Tibial nerve (tissue), 4 donors: Measurements from ENCODE around the gene UPK1B. TPM values are rescaled to one million over a fixed set of nuclear protein-coding genes. Genes with fewer than 3 reads are reported as not detected.
"Not testable (repeated sequence)": the region's sequence is repeated elsewhere in the genome, so short reads cannot be mapped to it uniquely, and the experiment has no call there.

Experiments used
- DNase-seq, 2 donors: peaks; one replicate each; pipeline ENCODE4 v3.0.0-alpha.2; 2019; ENCODE audit warnings: low spot score in 2 of 2
- H3K27ac ChIP-seq, 4 donors: fragments of 200-600 bp; sonication (generic) in 3 of 4; one replicate each; pipeline ENCODE4 v1.5.1; 2017 to 2019; ENCODE audit warnings: mild to moderate bottlenecking in 1 of 4
- H3K27me3 ChIP-seq, 2 donors: fragments of 200-600 bp; sonication (generic) in 1 of 2; one replicate each; pipeline versions ENCODE4 v1.5.1 to v1.6.0; 2017 to 2019
- H3K36me3 ChIP-seq, 3 donors: fragments of 200-600 bp; sonication (generic); one replicate each; pipeline ENCODE4 v1.5.1; 2018 to 2019
- H3K4me1 ChIP-seq, 4 donors: fragments of 200-600 bp; sonication (generic) in 3 of 4; one replicate each; pipeline ENCODE4 v1.5.1; 2017 to 2019
- H3K4me3 ChIP-seq, 4 donors: fragments of 200-600 bp; sonication (generic) in 3 of 4; one replicate each; pipeline ENCODE4 v1.5.1; 2017 to 2019; ENCODE audit warnings: mild to moderate bottlenecking in 1 of 4, moderate library complexity in 1 of 4
- H3K9me3 ChIP-seq, 4 donors: fragments of 200-600 bp; sonication (generic) in 3 of 4; one replicate each; pipeline ENCODE4 v1.5.1; 2017 to 2019
- CTCF ChIP-seq, 5 experiments: fragments of 200-600 bp in 3 of 5; fragments of 450-650 bp in 2 of 5; sonication (generic) in 3 of 5; IDR thresholded peaks; one replicate each; pipeline ENCODE4 v1.5.1; 2016 to 2019; ENCODE audit warnings: antibody characterized with exemption in 5 of 5, mild to moderate bottlenecking in 3 of 5, moderate library complexity in 2 of 5
- EP300 ChIP-seq, 2 donors: sonication (generic); formaldehyde crosslinking; IDR thresholded peaks; one replicate each; pipeline ENCODE4 v1.6.1; 2017; ENCODE audit warnings: antibody characterized with exemption in 2 of 2, mild to moderate bottlenecking in 1 of 2
- POLR2A ChIP-seq, 2 donors: fragments of 450-650 bp; IDR thresholded peaks; one replicate each; pipeline ENCODE4 v1.6.1; 2017; ENCODE audit warnings: antibody characterized with exemption in 2 of 2, mild to moderate bottlenecking in 2 of 2, moderate library complexity in 2 of 2
- WGBS, 2 donors: methylation state at CpG; one replicate each; pipeline ENCODE4 v1.1.5; 2018; 5-methylcytosine and 5-hydroxymethylcytosine counted together
- total RNA-seq, 4 donors: library from RNA; depleted of rRNA; stranded (reverse); fragments of >200 nt; gene quantifications; one replicate each; pipeline ENCODE4 v1.1.0, GENCODE V29; 2016

Gene UPK1B
- total RNA-seq, 4 donors from 2014 or later = not detected

GRCh38 chr3:119238363-119238762 lies 65.0 kb downstream of the UPK1B start:
- Histone ChIP-seq H3K9me3 (no peaks in the 10 kb centered on the region), H3K27ac (peak overlapping the region in 3 of 4 donors; percentile 95 to 98 (median 98)), H3K27me3 (no peaks in the 10 kb centered on the region), H3K4me3 (no peak overlapping the region), H3K4me1 (peaks cover 0 to 58% (median 14%) of the 10 kb centered on the region in 4 donors), H3K36me3 (peaks cover 0 to 28% (median 0%) of the 10 kb centered on the region in 3 donors)
- DNase-seq = no peak
- TF ChIP-seq POLR2A (IDR thresholded peaks at IDR 0.05) (no peak), CTCF (IDR thresholded peaks at IDR 0.05) (no peak), EP300 (IDR thresholded peaks at IDR 0.05) (no peak)
- 72 to 75% methylated on average over 4 of the region's 4 CpGs for WGBS, 2 donors

GRCh38 chr3:119239206-119239820 lies 65.9 kb downstream of the UPK1B start:
- TF ChIP-seq CTCF (IDR thresholded peaks at IDR 0.05) = no peak
- TF ChIP-seq POLR2A (IDR thresholded peaks at IDR 0.05) = no peak
- TF ChIP-seq EP300 (IDR thresholded peaks at IDR 0.05) = no peak
- DNase-seq = no peak
- Histone ChIP-seq H3K4me1 (peaks cover 0 to 57% (median 14%) of the 10 kb centered on the region in 4 donors), H3K4me3 (peak overlapping the region; percentile 58 to 91 (median 84)), H3K27me3 (no peaks in the 10 kb centered on the region), H3K9me3 (no peaks in the 10 kb centered on the region), H3K27ac (peak overlapping the region; percentile 87 to 98 (median 96)), H3K36me3 (peaks cover 0 to 20% (median 0%) of the 10 kb centered on the region in 3 donors)
- 60 to 61% methylated on average over 5 of the region's 5 CpGs for WGBS, 2 donors

- 4 to 6% methylated on average over 12 to 16 of the region's 16 CpGs for WGBS, 2 donors
- no peaks in the 10 kb centered on the region for H3K27me3 ChIP-seq
- TF ChIP-seq CTCF (IDR thresholded peaks at IDR 0.05) (no peak), POLR2A (IDR thresholded peaks at IDR 0.05) (no peak), EP300 (IDR thresholded peaks at IDR 0.05) (no peak)
- peak overlapping the region; percentile 87 to 98 (median 96) for H3K27ac ChIP-seq
- H3K36me3 ChIP-seq = peaks cover 0 to 11% (median 0%) of the 10 kb centered on the region in 3 donors
- H3K4me1 ChIP-seq = peaks cover 0 to 49% (median 11%) of the 10 kb centered on the region in 4 donors
- H3K9me3 ChIP-seq = no peaks in the 10 kb centered on the region
- DNase-seq = peak in 1 of 2 donors; percentile 24
- peak overlapping the region; percentile 58 to 91 (median 84) for H3K4me3 ChIP-seq
These were observed 66.7 kb downstream of the UPK1B start for GRCh38 chr3:119240101-119240590.

- peak within 1 kb of the TSS; percentile 87 to 98 (median 96) for H3K27ac ChIP-seq
- H3K9me3 ChIP-seq = no peaks in the 10 kb centered on the region
- no peak for TF ChIP-seq CTCF (IDR thresholded peaks at IDR 0.05)
- TF ChIP-seq EP300 (IDR thresholded peaks at IDR 0.05) = peak; percentile 27 to 93
- peak; percentile 82 to 91 for TF ChIP-seq POLR2A (IDR thresholded peaks at IDR 0.05)
- no peaks in the 10 kb centered on the region for H3K27me3 ChIP-seq
- peak within 1 kb of the TSS; percentile 58 to 91 (median 84) for H3K4me3 ChIP-seq
- H3K36me3 ChIP-seq = peaks cover 0 to 6% (median 0%) of the 10 kb centered on the region in 3 donors
- peak; percentile 71 to 76 for DNase-seq
- H3K4me1 ChIP-seq = peaks cover 0 to 44% (median 11%) of the 10 kb centered on the region in 4 donors
- WGBS, 2 donors = 4% methylated on average over 23 to 26 of the region's 70 CpGs
These were observed 67.4 kb downstream of the UPK1B start, which contains the start of gene B4GALT4 for GRCh38 chr3:119240591-119241434. B4GALT4 (minus strand) TSS chr3:119240878; CDS start chr3:119230099, 10,779 bp downstream.

- peaks cover 0 to 34% (median 11%) of the 10 kb centered on the region in 4 donors for H3K4me1 ChIP-seq
- 94% methylated on average over 33 to 34 of the region's 49 CpGs for WGBS, 2 donors
- not testable (repeated sequence) for H3K27me3 ChIP-seq, H3K4me3 ChIP-seq, H3K9me3 ChIP-seq, H3K36me3 ChIP-seq, DNase-seq, H3K27ac ChIP-seq
These were observed 69.1 kb downstream of the UPK1B start for GRCh38 chr3:119242387-119243057.

- not testable (repeated sequence) for H3K36me3 ChIP-seq, H3K4me3 ChIP-seq, H3K27ac ChIP-seq, H3K9me3 ChIP-seq, H3K27me3 ChIP-seq, DNase-seq
- 66 to 86% methylated on average over 7 of the region's 7 CpGs for WGBS, 2 donors
- peaks cover 0 to 29% (median 11%) of the 10 kb centered on the region in 4 donors for H3K4me1 ChIP-seq
These were observed 69.7 kb downstream of the UPK1B start for GRCh38 chr3:119243058-119243529.
